Mucosa of gallbladder (tissue), 1 donor: ENCODE measurements around the gene GPR148. TPM values are rescaled to one million over a fixed set of nuclear protein-coding genes. Genes with fewer than 3 reads are reported as not detected.

Source experiments
- DNase-seq: peaks from one replicate; pipeline ENCODE4 v3.0.0-alpha.2; 2020; ENCODE audit warnings: low spot score
- total RNA-seq: library from RNA; stranded (reverse); gene quantifications from one replicate; pipeline ENCODE4 v1.2.1, GENCODE V29; 2021
- donor health status: DM: no; HTN: no; CAD: no.

The GPR148 gene
- total RNA-seq, 1 donor from 2014 or later = not detected

DNA sequence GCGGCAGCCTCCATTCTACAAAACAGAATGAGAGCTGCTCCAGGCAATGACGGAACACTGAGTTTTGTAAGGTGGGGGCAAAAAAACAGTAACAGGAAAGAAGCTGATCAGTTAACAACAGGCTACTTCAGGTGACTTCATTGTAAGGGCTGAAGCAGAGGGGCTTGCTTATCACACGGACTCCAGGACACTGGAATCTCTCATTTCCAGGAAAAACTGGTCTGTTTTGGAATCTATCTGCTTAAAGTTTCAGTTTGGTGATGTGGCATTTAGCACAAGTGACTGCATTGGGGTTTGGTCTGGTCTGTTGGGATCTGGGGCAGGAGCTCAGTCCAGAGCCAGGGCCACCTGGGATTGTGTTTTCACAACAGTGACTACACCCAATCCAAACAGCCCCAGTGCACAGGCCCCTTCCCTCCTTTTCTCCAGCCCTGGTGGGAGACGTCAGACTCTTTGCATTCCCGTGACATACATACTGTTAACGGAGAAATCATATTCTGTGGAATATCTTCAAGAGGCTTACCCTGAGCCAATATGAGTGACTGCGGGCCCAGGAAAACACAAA, 40.6 kb downstream of the GPR148 start:
- no peak for DNase-seq

DNA sequence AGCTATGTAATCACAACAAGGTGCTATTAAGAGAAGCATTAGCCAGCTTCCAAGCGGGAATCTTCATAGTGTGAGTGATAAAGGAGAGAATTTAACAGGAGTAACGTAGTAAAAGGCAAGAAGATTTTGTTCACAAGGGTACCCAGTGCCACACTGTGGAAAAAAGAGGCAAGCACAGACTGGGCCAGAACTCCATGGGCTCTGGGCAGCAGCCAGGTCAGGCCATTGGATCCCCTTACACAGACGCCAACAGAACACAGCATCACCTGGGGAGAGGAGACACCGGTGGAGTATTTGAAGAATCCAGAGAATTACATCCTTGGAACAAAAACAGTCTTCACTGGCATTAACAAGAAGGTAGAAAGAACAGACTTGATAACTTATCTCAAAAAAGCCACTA, 47.7 kb downstream of the GPR148 start:
- no peak for DNase-seq

DNA sequence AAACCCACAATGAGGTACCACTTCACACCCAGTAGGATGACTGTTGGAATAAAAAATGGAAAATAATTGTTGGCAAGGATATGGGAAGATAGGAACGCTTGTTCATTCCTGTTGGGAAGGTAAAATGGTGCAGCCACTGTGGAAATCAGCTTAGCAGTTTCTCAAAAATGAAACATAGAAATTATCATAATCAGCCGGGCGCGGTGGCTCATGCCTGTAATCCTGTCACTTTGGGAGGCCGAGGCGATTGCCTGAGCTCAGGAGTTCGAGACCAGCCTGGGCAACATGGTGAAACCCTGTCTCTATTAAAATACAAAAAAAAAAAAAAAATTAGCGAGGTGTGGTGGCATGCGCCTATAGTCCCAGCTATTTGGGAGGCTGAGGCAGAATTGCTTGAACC, 49.9 kb downstream of the GPR148 start:
- no peak for DNase-seq

Other genes starting within 250 kb of the GPR148 start
- 0.03 TPM for gene POTEI, start 219.7 kb upstream of the GPR148 start, total RNA-seq
- not detected for gene CFC1B, start 207.8 kb upstream of the GPR148 start, total RNA-seq
- not detected for gene CFC1, start 129.5 kb upstream of the GPR148 start, total RNA-seq
- not detected for gene POTEJ, start 117.6 kb upstream of the GPR148 start, total RNA-seq
- gene AMER3, start 26.5 kb downstream of the GPR148 start, total RNA-seq = 0.03 TPM
- gene ARHGEF4, start 107.8 kb downstream of the GPR148 start, total RNA-seq = 11.7 TPM